Right lobe of liver (tissue), 4 donors: ENCODE results near the gene YDJC.

ENCODE experiments used
- CTCF ChIP-seq, 4 donors: fragments of 200-600 bp in 3 of 4; fragments of 450-650 bp in 1 of 4; IDR thresholded peaks; one replicate each; pipeline versions ENCODE4 v1.5.1 to v1.8.0; 2016 to 2022; ENCODE audit warnings: antibody characterized with exemption in 4 of 4, mild to moderate bottlenecking in 2 of 4
- POLR2A ChIP-seq: fragments of 450-650 bp; IDR thresholded peaks from one replicate; pipeline ENCODE4 v1.6.1; 2017; ENCODE audit warnings: antibody characterized with exemption, mild to moderate bottlenecking
- donor health status: DM: no; HTN: no; CAD: no.
- donor health status: DM: no; HTN: no; CAD: no.
- donor health status: DM: no; HTN: yes; CAD: no.

- peak; percentile 41 to 65 (median 58) for TF ChIP-seq CTCF (IDR thresholded peaks at IDR 0.05)
- peak; percentile 67 for TF ChIP-seq POLR2A
Observed at GRCh38 chr22:21629255-21630149, at the start of gene YDJC.
